Activated naive CD8-positive, alpha-beta T cell treated with anti-CD3 and anti-CD28 coated beads, Interleukin-2, amount 10 ng/mL, durations not matched to agents 7 days and 5 days (primary cell): ENCODE results near the gene PCDHB8. TPM values are rescaled to one million over a fixed set of nuclear protein-coding genes. Genes with fewer than 3 reads are reported as not detected.
"Not testable (repeated sequence)": the region's sequence is repeated elsewhere in the genome, so short reads cannot be mapped to it uniquely, and the experiment has no call there.

Experiments used
- ATAC-seq: fragments of 150-1000 bp; cut with Tn5 transposase; one replicate; pipeline ENCODE4 v1.10.0; 2021; ENCODE audit warnings: low read depth, moderate library complexity
- POLR2A ChIA-PET: fragments of 350-600 bp; sonication (Branson Sonifier 250); formaldehyde crosslinking; loops from one replicate; lab custom pipeline; 2021; ENCODE audit warnings: antibody characterized with exemption; lab: Charles Lee
- DNase-seq: peaks from one replicate; pipeline ENCODE4 v3.0.0; 2021
- H3K27ac Mint-ChIP-seq: one replicate; pipeline ENCODE4 v1.8.0; 2022; ENCODE audit warnings: mild to moderate bottlenecking, mixed read lengths
- H3K27me3 Mint-ChIP-seq: one replicate; pipeline ENCODE4 v1.8.0; 2022; ENCODE audit warnings: mild to moderate bottlenecking, moderate library complexity, mixed read lengths
- H3K36me3 Mint-ChIP-seq: one replicate; pipeline ENCODE4 v1.8.0; 2021; ENCODE audit warnings: mild to moderate bottlenecking, mixed read lengths
- H3K4me1 Mint-ChIP-seq: one replicate; pipeline ENCODE4 v1.8.0; 2021; ENCODE audit warnings: mixed read lengths
- H3K4me3 Mint-ChIP-seq: one replicate; pipeline ENCODE4 v1.8.0; 2022; ENCODE audit warnings: mild to moderate bottlenecking, moderate library complexity, mixed read lengths
- H3K9me3 Mint-ChIP-seq: one replicate; pipeline ENCODE4 v1.8.0; 2021; ENCODE audit warnings: mixed read lengths
- total RNA-seq, 2 experiments: library from RNA; stranded (reverse); gene quantifications; one replicate each; pipeline ENCODE4 v1.2.3, GENCODE V29; 2021

The PCDHB8 gene
- not detected for total RNA-seq

GRCh38 chr5:141177577-141178191 lies at the start of gene PCDHB8:
PCDHB8 (plus strand) TSS chr5:141177790; CDS start chr5:141178035, 245 bp downstream.
- H3K36me3 Mint-ChIP-seq, H3K27ac Mint-ChIP-seq, H3K4me3 Mint-ChIP-seq, DNase-seq, H3K9me3 Mint-ChIP-seq, POLR2A ChIA-PET, H3K4me1 Mint-ChIP-seq, ATAC-seq, H3K27me3 Mint-ChIP-seq: not testable (repeated sequence)

GRCh38 chr5:141135030-141135717 lies 42.4 kb upstream of the PCDHB8 start, which contains the start of gene PCDHB5:
PCDHB5 (plus strand) TSS chr5:141135206; CDS start chr5:141135435, 229 bp downstream.
- peak within 1 kb of the TSS; percentile 12 for H3K4me3 Mint-ChIP-seq
- ATAC-seq (no peak), DNase-seq (no peak)

GRCh38 chr5:141135718-141136266 lies 41.8 kb upstream of the PCDHB8 start:
- no peak for ATAC-seq
- Mint-ChIP-seq H3K36me3 (no peaks in the 10 kb centered on the region), H3K4me3 (no peak overlapping the region), H3K27ac (no peak overlapping the region), H3K4me1 (no peaks in the 10 kb centered on the region), H3K9me3 (peaks cover 17% of the 10 kb centered on the region), H3K27me3 (peaks cover 6% of the 10 kb centered on the region)
- DNase-seq = no peak
- POLR2A ChIA-PET = no interaction called here

More at GRCh38 chr5:141135030-141135717, 42.4 kb upstream of the PCDHB8 start, which contains the start of gene PCDHB5:
- Mint-ChIP-seq H3K4me1 (no peaks in the 10 kb centered on the region), H3K9me3 (peaks cover 18% of the 10 kb centered on the region), H3K27ac (no peak within 1 kb of the TSS), H3K27me3 (peaks cover 6% of the 10 kb centered on the region), H3K36me3 (no peaks in the 10 kb centered on the region)
- POLR2A ChIA-PET = no interaction called here

- ATAC-seq, DNase-seq, H3K4me3 Mint-ChIP-seq, H3K4me1 Mint-ChIP-seq, H3K27ac Mint-ChIP-seq, H3K36me3 Mint-ChIP-seq, POLR2A ChIA-PET, H3K27me3 Mint-ChIP-seq: not testable (repeated sequence)
- peaks cover 17% of the 10 kb centered on the region for H3K9me3 Mint-ChIP-seq
Measured at GRCh38 chr5:141137346-141137745, 40.2 kb upstream of the PCDHB8 start.

- Mint-ChIP-seq H3K9me3 (peaks cover 13% of the 10 kb centered on the region), H3K27ac (no peak within 1 kb of the TSS), H3K4me3 (no peak within 1 kb of the TSS), H3K4me1 (no peaks in the 10 kb centered on the region), H3K27me3 (no peaks in the 10 kb centered on the region), H3K36me3 (peaks cover 2% of the 10 kb centered on the region)
- ATAC-seq (no peak), DNase-seq (no peak)
- POLR2A ChIA-PET = no interaction called here
Measured at GRCh38 chr5:141149812-141150211, 27.8 kb upstream of the PCDHB8 start, which contains the start of gene PCDHB6. PCDHB6 (plus strand) TSS chr5:141150057; CDS start chr5:141150258, 201 bp downstream.

GRCh38 chr5:141150224-141150992 lies 27.2 kb upstream of the PCDHB8 start:
- POLR2A ChIA-PET = no interaction called here
- Mint-ChIP-seq H3K36me3 (peaks cover 2% of the 10 kb centered on the region), H3K27me3 (no peaks in the 10 kb centered on the region), H3K4me1 (no peaks in the 10 kb centered on the region), H3K4me3 (no peak overlapping the region), H3K9me3 (peaks cover 13% of the 10 kb centered on the region), H3K27ac (no peak overlapping the region)
- DNase-seq (no peak), ATAC-seq (no peak)

- Mint-ChIP-seq H3K27ac (no peak overlapping the region), H3K27me3 (no peaks in the 10 kb centered on the region)
- no peak for ATAC-seq
Measured at GRCh38 chr5:141150993-141151325, 26.6 kb upstream of the PCDHB8 start.

GRCh38 chr5:141151632-141152031 lies 26.0 kb upstream of the PCDHB8 start:
- H3K36me3 Mint-ChIP-seq, POLR2A ChIA-PET, H3K27ac Mint-ChIP-seq, ATAC-seq, H3K4me1 Mint-ChIP-seq, H3K27me3 Mint-ChIP-seq, H3K4me3 Mint-ChIP-seq, DNase-seq: not testable (repeated sequence)
- peaks cover 12% of the 10 kb centered on the region for H3K9me3 Mint-ChIP-seq

More at GRCh38 chr5:141150993-141151325, 26.6 kb upstream of the PCDHB8 start:
- Mint-ChIP-seq H3K36me3 (peaks cover 2% of the 10 kb centered on the region), H3K4me1 (no peaks in the 10 kb centered on the region), H3K9me3 (peaks cover 13% of the 10 kb centered on the region), H3K4me3 (no peak overlapping the region)
- no peak for DNase-seq
- POLR2A ChIA-PET = no interaction called here

GRCh38 chr5:141152096-141152495 lies 25.5 kb upstream of the PCDHB8 start:
- H3K36me3 Mint-ChIP-seq, POLR2A ChIA-PET, H3K27ac Mint-ChIP-seq, H3K4me3 Mint-ChIP-seq, H3K27me3 Mint-ChIP-seq, ATAC-seq, H3K4me1 Mint-ChIP-seq, DNase-seq: not testable (repeated sequence)
- H3K9me3 Mint-ChIP-seq = peaks cover 14% of the 10 kb centered on the region

GRCh38 chr5:141155540-141156374 lies 21.8 kb upstream of the PCDHB8 start:
- ATAC-seq (no peak), DNase-seq (no peak)
- POLR2A ChIA-PET = no interaction called here
- Mint-ChIP-seq H3K9me3 (peaks cover 16% of the 10 kb centered on the region), H3K27ac (no peak overlapping the region), H3K4me1 (no peaks in the 10 kb centered on the region), H3K36me3 (peaks cover 2% of the 10 kb centered on the region), H3K27me3 (peaks cover 4% of the 10 kb centered on the region), H3K4me3 (no peak overlapping the region)

- H3K27ac Mint-ChIP-seq, H3K27me3 Mint-ChIP-seq, ATAC-seq, H3K4me1 Mint-ChIP-seq, H3K4me3 Mint-ChIP-seq, H3K36me3 Mint-ChIP-seq, POLR2A ChIA-PET, DNase-seq: not testable (repeated sequence)
- peaks cover 11% of the 10 kb centered on the region for H3K9me3 Mint-ChIP-seq
Measured at GRCh38 chr5:141157356-141157755, 20.2 kb upstream of the PCDHB8 start.

GRCh38 chr5:141157901-141158300 lies 19.7 kb upstream of the PCDHB8 start:
- H3K9me3 Mint-ChIP-seq = peaks cover 11% of the 10 kb centered on the region
- ATAC-seq, DNase-seq, H3K36me3 Mint-ChIP-seq, H3K27ac Mint-ChIP-seq, POLR2A ChIA-PET, H3K27me3 Mint-ChIP-seq, H3K4me1 Mint-ChIP-seq, H3K4me3 Mint-ChIP-seq: not testable (repeated sequence)
